GM18861 (cell line): ENCODE results near the gene ABHD16B.
"Not testable (repeated sequence)": the region's sequence is repeated elsewhere in the genome, so short reads cannot be mapped to it uniquely, and the experiment has no call there.

ENCODE experiments used
- ATAC-seq: cut with Tn5 transposase; IDR thresholded peaks from one replicate; pipeline ENCODE4 v1.9.1; 2021; ENCODE audit not compliant: unreplicated experiment

Gene ABHD16B

DNA sequence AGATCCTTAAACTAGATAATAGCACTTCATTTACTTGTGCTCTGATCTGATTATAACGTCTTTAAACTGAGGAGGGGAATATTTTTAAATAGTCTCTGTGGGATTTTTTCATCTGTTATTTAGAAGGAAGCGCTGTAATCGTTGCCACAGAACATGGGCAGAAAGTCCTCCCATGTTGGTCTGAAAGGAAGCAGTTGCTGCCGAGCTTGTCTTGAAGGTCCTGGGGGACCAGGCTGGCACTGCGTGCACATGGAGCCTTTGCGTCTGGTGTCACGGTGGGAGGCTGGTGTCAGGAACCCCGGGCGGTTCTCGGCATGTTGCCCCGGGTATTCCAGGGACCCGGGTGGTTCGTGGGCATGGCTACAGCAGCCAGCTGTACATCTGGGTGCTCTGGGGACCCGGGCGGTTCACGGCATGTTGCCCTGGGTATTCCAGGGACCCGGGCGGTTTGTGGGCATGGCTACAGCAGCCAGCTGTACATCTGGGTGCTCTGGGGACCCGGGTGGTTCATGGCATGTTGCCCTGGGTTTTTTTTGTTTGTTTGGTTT lies 15.3 kb downstream of the ABHD16B start:
- ATAC-seq: no peak

- ATAC-seq: no peak
These were observed 16.6 kb downstream of the ABHD16B start for GRCh38 chr20:63877755-63878470.

GRCh38 chr20:63878899-63879663 lies 17.8 kb downstream of the ABHD16B start:
- no peak for ATAC-seq

- not testable (repeated sequence) for ATAC-seq
These were observed 19.6 kb downstream of the ABHD16B start for GRCh38 chr20:63880901-63881300.

DNA sequence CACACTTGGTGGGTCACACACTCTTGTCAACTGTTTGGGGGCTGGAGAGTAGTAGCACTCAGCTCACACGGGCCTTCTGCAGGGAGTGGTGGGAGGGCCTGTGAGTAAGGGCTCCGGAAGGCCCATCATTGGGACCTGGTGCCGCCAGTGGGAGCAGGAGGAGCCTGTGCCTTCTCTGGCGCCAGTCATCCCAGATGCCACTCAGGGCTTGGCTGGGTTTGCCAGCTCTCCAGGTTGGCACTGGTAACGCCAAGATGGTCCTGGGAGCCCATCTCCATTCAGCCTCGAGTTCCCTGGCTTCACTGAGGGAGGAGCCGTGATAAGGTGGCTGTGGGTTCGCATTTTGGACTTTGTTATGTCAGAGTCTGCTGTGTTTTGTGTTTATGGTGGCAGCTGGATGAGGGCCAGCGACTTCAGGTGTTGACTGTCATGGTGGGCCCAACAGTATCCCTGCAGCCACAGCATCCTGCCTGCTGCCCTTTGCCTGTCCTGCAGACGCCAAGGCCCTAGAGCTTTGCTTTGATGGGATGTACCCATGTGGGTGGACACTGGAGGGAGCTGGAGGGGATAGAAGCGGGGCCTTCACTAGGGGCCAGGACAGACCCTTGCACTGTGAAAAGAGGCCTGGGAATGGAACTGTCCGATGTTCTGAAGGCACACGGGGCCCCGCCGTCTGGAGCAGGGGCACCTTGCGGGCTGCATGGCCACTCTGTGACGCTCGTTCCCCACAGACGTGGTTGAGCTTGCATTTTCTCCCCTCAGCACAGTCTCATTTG lies 20.3 kb downstream of the ABHD16B start:
- no peak for ATAC-seq

DNA sequence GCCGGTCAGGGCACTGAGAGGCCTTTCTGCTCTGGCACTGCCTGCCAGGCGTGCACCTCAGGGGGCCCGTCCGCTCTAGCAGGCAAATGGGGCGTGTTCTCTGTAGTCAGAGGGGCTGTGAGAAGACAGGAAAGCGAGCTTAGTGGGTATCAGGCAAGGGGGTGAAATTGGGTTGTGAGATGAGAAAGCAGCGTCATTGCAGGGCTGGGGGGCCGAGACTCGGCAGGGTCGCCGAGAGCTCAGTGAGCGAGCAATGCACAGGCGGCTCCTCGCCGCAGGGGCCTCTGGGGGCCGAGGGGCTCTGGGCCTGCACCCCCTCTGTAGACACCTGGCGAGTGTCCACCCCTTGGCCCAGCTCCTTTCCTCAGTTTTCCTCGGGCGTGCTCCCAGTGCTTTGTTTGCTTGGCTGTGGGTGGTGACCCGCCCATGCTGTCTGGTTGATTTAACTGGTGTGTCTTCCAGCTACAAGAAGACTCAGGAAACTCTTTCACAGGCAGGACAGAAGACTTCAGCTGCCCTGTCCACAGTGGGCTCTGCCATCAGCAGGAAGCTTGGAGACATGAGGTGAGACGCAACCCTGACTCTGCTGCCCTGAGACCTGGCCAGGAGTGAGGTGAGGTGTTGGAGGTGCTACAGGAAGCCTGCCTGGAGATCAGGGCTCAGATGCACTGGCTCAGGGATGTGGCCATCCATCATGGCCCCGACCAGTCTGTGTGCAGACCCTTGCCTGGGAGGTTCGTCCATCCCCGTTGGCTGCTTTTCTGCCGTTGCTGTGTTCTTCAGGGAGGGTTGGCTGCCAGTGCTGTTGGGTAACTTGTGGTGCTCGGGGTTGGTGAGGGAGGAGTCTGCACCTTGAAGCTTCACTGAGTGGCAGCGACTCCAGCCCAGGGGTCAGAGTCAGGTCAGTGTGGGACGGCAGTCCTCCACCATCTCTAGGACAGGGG lies 21.2 kb downstream of the ABHD16B start:
- ATAC-seq: no peak

GRCh38 chr20:63883201-63883593 lies 21.9 kb downstream of the ABHD16B start:
- no peak for ATAC-seq

DNA sequence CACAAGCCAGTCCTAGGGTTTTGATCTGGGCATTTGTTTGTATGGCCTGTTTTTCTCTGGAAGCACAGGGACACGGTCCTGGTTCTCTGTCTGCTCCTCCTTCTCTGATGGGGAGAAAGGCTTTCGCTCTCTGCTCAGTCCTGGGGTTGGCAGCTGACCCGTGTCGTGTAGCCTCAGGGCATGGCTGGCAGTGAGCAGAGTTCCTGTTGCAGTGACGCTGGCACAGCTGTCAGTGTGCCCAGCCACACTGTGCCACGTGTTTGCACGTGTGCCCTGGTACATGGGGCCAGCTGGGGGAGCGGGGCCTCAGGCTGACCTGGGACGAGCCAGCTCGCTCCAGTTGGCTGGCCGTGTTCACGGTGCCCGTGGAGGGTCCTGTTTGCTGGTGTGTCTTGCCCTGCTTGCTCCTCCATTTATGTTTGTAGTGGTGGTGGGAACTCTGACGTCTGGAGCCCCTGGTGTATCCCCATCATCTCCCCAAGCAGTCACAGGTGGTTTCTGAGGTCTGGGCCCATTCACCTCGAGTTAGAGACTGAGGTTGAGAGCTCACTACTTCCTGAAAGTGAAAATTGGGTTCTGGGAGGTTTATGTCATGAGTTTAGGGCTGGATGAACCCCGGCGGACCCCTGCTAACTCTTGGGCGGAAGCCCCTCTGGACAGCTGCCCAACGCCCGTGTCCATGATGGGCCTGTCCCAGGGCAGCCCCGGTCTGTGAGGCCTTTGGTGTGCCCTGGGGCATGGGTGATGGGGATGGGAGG lies 23.4 kb downstream of the ABHD16B start:
- ATAC-seq: no peak

DNA sequence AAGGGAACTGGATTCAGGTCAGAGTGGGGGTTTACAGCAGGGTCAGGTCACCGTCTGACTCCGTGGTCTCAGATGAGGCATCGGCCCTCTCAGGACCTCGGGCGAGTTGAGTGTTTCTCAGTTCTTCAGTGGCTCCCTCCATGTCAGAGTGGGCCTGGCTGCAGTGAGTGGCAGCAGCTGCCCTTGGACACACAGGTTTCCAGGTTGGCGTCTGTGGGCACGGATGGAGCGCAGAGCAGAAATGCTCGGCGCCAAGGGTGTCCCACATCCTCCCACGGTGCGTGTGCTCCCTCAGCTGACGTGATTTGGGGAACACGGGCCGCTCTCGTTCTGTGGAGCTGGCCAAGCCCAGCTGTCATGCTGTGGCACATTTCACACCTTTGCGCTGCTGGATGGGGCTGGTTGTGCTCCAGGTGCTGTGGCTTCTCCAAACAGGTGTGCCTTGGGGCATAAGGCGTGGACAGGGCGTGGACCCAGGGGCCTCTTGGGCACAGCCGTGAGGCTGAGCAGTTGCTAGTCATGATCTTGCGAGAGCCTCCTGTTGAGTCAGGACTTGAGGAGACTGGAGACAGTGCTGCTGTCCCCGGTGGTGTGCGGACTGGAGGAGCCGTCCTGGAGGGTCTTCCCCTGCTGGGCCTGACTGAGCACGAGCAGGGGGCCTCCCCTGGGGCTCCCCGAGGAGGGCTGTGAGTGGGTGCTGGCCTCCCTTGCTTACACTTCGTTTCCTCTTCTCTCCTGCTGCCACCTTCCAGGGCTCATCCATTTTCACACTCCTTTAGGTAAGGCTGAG lies 24.2 kb downstream of the ABHD16B start:
- ATAC-seq: no peak

DNA sequence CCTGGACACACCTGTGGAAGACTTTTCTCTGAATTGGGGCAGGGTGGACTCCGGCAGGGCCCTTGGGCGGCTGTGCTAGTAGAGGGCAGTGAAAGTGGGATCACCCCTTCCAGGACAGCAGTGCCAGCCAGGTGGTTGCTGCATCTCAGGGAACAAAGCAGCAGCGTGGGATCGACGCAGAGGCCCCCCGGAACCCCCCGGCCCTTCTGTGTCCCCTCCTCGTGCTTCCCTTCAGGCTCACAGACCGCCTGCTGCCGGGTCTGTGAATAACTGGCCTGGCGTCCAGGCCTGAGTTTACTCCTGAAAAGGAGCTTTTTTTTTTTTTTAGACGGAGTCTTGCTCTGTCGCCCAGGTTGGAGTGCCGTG lies 24.7 kb downstream of the ABHD16B start:
- no peak for ATAC-seq

- ATAC-seq: no peak
These were observed 25.6 kb downstream of the ABHD16B start for GRCh38 chr20:63886921-63887320.

- no peak for ATAC-seq
These were observed 28.2 kb downstream of the ABHD16B start for GRCh38 chr20:63889241-63890200.

DNA sequence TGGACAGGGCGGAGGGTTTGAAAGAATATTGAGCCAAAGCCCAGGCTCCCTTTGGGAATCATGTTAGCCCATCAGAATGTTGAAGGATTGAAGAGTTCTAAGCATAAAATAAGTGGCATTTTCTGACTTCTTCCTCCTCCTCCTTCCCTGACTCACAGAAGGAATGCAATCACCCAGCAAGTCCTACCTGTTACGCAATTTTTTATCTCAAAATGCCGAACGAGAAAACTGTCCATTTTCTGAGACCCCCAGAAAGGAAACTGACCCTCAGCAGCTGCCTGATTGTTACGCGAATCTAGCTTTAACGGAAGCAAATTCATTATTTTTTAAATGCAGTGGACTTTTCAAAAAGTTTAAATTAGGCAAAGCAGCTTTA lies 28.9 kb downstream of the ABHD16B start:
- ATAC-seq: no peak

- no peak for ATAC-seq
These were observed 29.3 kb downstream of the ABHD16B start for GRCh38 chr20:63890616-63891015.

GRCh38 chr20:63891061-63892002 lies 30.0 kb downstream of the ABHD16B start:
- ATAC-seq: no peak

GRCh38 chr20:63892402-63892801 lies 31.1 kb downstream of the ABHD16B start:
- ATAC-seq: no peak

GRCh38 chr20:63893999-63894357 lies 32.7 kb downstream of the ABHD16B start:
- no peak for ATAC-seq
